GM21723 (cell line): Measurements from ENCODE around the gene STUM.
"Not testable (repeated sequence)": the region's sequence is repeated elsewhere in the genome, so short reads cannot be mapped to it uniquely, and the experiment has no call there.

Source experiments
- ATAC-seq: cut with Tn5 transposase; IDR thresholded peaks from one replicate; pipeline ENCODE4 v1.9.1; 2021; ENCODE audit warnings: mild to moderate bottlenecking, moderate library complexity; ENCODE audit not compliant: unreplicated experiment

The STUM gene

GRCh38 chr1:226548256-226549093 is at the start of gene STUM:
Gene STUM, plus strand, starts transcription at chr1:226548764. Its CDS starts 141 bp downstream, at chr1:226548905.
- ATAC-seq, result no peak

- ATAC-seq, result not testable (repeated sequence)
These were observed 48.9 kb upstream of the STUM start for GRCh38 chr1:226499699-226500098.

DNA sequence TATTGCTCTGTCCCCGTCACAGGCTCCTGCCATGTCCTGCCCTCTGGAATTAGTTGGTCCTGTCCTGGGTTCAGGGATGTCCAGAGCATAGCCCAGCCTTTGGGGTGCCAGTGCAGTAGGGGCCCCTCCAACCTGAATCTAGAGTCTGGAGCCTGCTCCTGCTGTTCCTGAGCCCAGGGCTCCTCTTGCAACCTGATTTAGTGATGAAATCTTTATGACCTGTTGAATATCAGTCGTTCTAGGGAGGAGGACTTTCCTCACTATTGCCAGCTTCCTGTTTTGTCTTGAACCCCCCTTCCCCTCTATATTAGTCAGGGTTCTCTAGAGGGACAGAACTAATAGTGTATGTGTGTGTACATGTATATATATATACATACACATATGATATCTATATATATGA is 42.5 kb upstream of the STUM start:
- ATAC-seq, result no peak

GRCh38 chr1:226506921-226507320 is 41.6 kb upstream of the STUM start:
- no peak for ATAC-seq

- no peak for ATAC-seq
These were observed 38.1 kb upstream of the STUM start for GRCh38 chr1:226510453-226510852.

- no peak for ATAC-seq
These were observed 37.3 kb upstream of the STUM start for GRCh38 chr1:226511296-226511695.

- ATAC-seq, result no peak
These were observed 36.4 kb upstream of the STUM start for GRCh38 chr1:226512076-226512728.

GRCh38 chr1:226518375-226518774 is 30.2 kb upstream of the STUM start:
- no peak for ATAC-seq

DNA sequence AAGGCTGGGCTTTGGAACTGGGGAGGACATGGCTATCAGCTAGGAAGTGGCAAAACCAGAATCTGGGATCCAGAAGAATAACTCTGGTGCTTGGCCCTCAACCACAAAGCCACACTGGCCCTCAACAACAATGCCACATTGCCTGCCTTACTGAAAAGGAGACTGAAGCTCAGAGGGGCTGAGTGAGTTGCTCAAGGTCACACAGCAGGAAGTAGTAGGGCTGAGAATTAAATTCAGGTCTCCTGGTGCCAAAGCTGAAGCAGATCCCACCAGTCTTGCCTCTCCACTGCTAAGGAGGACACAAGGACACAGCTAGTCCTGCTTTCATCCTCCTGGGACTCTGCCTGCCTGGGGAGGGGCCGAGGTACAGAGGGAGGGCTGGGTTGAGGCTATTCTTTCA is 29.4 kb upstream of the STUM start:
- no peak for ATAC-seq

DNA sequence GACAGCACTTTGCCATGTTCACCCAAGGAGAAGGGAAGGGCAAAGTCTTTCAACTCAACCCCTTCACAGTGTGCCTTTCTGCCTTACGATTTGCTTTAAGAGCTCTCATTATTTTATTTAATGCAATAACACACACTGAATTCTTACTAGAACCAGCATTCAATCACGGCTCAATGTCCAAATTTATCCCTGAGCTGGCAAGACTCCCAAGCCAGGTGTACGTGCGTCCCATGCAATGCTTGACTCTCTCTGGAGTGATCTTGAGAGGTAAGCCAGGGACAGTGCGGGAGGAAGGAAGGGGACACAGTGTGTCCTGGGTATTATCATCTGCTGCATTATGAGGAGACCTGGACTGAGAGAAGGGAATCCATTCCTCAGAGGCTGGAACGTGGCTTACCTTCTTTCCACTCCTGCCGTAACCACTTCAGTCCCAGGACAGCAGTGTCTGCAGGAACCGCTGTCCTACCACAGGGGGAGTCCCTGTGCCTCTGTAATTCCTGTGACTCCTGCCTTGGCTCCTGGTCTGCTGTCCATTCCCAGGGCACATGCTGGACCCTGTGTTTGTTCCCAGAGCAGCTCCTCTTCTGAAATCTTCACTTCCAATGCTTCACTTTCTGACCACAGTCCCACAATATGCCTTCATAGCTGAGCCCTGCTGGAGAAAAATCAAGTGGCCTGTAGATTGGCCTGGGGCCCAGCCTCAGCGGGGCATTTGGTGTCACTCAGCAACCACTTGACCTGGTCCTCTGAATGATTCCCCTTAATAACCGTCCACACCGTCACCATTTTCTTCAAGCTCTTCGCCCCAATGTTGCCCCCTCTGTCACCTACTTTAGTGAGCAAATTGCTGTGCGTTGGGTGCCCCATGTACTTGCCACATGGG is 28.6 kb upstream of the STUM start:
- ATAC-seq, result no peak

DNA sequence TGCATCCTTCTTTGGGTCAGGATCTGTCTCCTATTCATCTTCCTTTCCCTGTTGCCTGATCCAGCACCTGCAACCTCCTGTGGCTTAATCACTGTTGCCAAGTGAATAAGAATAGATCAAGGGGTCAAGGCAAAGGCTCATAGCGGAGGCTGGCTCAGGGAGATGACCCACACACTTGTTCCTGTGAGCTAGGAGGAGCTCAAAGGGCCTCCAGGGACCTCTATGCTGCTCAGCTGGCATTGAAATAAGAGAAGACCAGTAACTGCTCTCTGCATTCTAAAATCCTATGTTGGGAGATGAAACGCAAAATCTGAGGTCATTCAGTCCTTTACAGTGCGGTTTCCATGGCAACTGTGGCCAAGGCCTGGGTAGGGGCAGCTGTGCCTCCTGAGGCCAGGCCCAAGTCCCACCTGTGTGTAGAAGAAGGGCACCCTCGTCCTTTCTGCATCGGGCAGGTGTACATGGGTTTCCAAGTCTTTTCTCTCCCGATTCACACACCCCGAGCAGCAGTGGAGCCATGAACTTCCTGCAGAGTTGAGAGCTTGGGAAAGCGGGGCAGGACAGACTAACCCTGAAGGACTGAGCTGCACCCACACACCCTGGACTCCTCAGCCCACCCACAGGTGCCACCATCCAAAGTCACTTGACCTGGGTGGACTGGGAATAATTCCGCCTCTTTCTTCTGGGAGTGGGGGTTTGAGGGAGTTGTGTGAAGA is 27.8 kb upstream of the STUM start:
- no peak for ATAC-seq

DNA sequence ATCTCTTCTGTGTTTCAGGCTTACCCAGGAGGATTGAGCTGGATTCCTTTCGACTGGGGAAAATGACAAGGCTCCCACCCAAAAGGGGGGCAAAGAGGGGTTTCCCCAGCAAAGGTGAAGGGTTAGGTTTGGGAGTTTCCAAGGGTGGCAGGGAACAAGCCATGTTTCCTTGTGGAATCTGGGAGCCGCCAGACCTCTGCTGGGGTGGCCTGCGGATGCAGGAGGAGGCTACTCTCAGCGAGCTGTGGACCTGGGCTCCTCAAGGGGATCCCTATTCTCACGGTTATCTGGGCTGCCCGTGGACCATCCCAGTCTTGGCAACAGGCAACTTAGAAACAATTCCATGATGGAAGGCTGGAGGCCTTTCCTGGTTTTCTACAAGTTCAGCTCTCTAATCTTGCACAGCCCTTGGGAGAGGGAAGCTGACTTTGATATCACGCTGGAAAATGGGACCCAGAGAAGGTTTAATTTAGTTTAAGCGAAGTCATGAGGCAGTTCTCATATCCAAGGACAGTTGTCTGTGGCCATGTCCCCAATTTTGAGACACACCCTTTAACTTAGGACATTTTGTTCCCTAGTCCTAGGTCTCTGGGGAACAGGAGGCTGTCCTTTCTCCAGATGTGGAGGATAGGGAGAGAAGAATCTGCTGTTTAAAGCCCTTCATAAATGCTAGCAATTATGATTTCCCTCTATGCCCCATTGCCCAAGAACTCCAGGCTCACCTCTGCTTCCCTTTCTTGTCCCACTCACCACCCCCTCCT is 24.7 kb upstream of the STUM start:
- ATAC-seq, result no peak

DNA sequence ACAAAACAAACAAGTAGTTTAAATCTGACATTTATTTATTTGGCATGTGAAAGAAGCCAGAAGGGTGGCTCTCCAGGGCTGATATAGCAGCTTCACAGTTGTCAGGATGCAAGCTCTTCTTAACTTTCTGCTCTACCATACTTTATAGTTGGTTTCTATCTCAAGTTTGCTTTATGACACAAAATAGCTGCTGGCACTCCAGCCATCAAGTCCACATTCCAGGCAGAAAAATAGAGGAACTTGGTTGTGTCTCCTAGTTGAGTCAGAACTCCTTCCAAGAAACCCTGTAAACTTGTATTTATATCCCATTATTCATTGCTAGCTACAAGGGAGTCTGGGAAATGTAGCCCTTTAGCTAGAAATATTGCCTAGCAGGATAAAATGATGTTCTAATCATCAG is 24.0 kb upstream of the STUM start:
- no peak for ATAC-seq

GRCh38 chr1:226525750-226526149 is 22.8 kb upstream of the STUM start:
- ATAC-seq, result no peak

DNA sequence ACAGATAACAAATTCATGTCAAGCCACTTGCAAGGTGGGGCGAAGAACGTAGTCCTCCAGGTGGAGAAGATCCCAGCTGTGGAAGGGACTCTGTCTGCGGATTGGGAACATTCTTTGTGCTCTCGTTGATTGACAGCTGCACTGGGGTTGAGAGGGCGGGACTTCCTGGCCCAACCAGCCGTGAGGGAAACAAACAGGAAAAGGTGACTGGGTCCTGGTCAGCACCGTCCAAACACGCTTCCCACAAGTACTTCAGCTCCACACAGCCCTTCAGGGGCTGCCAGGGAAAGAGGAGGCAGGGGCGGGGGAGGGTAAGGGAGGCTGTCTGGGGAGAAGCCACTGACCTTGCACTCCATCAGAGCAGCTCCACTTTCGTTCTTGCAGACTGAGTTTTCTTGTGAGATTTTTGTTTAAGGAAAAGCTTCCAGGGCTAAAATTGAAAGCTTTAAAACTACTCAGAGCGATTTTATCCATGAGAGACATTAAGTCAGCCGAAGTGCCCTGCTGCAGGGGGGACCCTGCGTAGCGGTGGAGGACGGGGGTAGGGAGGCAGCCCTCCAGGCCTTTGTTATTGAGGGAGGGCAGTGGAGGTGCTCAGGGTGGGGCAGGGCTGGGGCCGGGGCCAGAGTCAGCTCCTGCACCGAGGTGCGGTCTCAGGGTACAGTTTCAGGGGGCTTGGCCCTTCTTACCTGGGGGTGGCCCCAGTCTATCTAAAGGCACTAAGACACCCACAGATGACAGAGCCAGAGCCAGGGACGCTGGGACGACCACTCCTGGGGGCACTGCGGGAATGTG is 21.6 kb upstream of the STUM start:
- no peak for ATAC-seq

GRCh38 chr1:226529891-226530290 is 18.7 kb upstream of the STUM start:
- ATAC-seq, result no peak

DNA sequence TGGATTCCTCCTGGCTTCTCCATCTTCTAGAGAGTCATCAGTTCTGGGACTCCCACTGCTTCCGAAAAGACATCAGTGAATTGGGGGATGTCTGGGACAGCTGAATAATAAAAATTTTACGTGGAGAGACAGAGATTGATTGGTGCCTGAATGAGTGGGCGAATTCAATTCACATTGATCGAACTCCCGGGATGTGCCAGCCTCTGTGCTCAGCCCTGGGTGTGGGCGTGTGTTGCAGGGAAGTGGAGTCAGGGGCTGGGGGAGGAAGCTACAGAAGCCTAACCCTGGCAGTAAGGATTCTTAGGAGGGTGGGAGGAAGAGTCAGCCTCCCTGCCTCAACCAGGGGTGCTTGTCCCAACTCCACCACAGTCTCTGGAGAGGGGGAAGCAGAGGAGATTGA is 18.0 kb upstream of the STUM start:
- ATAC-seq, result no peak

GRCh38 chr1:226531360-226532093 is 17.0 kb upstream of the STUM start:
- no peak for ATAC-seq

GRCh38 chr1:226532553-226532952 is 16.0 kb upstream of the STUM start:
- no peak for ATAC-seq
